Measurements from ENCODE around the gene KRTAP5-10. TPM values are rescaled to one million over a fixed set of nuclear protein-coding genes. Genes with fewer than 3 reads are reported as not detected.
"Not testable (repeated sequence)": the region's sequence is repeated elsewhere in the genome, so short reads cannot be mapped to it uniquely, and the experiment has no call there.

KRTAP5-10 gene
- total and polyA plus RNA-seq, 8 donors, result 0.14 to 0.27 TPM; not detected in 6

- H3K27me3 ChIP-seq, result no peaks in the 10 kb centered on the region
- TF ChIP-seq CTCF (IDR thresholded peaks at IDR 0.05), result no peak
- no peaks in the 10 kb centered on the region for H3K4me1 ChIP-seq
- no peak overlapping the region for H3K4me3 ChIP-seq
- intact Hi-C loops (cut with DNase I), result no loop called here
- H3K36me3 ChIP-seq, result no peaks in the 10 kb centered on the region
- ATAC-seq (no peak), DNase-seq (no peak)
- no peak overlapping the region for H3K27ac ChIP-seq
- H3K9me3 ChIP-seq, result no peaks in the 10 kb centered on the region
Measured at GRCh38 chr11:71572811-71573210, 7.4 kb downstream of the KRTAP5-10 start.

- ATAC-seq (no peak), DNase-seq (no peak)
- H3K4me3 ChIP-seq, result no peak overlapping the region
- no peaks in the 10 kb centered on the region for H3K4me1 ChIP-seq
- intact Hi-C loops (cut with DNase I), result no loop called here
- H3K27me3 ChIP-seq, result no peaks in the 10 kb centered on the region
- H3K27ac ChIP-seq, result no peak overlapping the region
- no peak for TF ChIP-seq CTCF (IDR thresholded peaks at IDR 0.05)
- H3K36me3 ChIP-seq, result no peaks in the 10 kb centered on the region
- no peaks in the 10 kb centered on the region for H3K9me3 ChIP-seq
Measured at GRCh38 chr11:71574418-71574817, 9.1 kb downstream of the KRTAP5-10 start.

- intact Hi-C loops (cut with DNase I), result no loop called here
- ATAC-seq (no peak), DNase-seq (no peak)
- no peak overlapping the region for H3K4me3 ChIP-seq
- H3K27ac ChIP-seq, result no peak overlapping the region
- H3K27me3 ChIP-seq, result no peaks in the 10 kb centered on the region
- no peak for TF ChIP-seq CTCF (IDR thresholded peaks at IDR 0.05)
- no peaks in the 10 kb centered on the region for H3K36me3 ChIP-seq
- no peaks in the 10 kb centered on the region for H3K9me3 ChIP-seq
- H3K4me1 ChIP-seq, result peaks cover 0 to 6% of the 10 kb centered on the region in 2 donors
Measured at GRCh38 chr11:71575723-71576424, 10.5 kb downstream of the KRTAP5-10 start.

- H3K4me1 ChIP-seq; DNase-seq; intact Hi-C loops (cut with DNase I); H3K27ac ChIP-seq; ATAC-seq; H3K4me3 ChIP-seq; H3K36me3 ChIP-seq; H3K9me3 ChIP-seq; H3K27me3 ChIP-seq: not testable (repeated sequence)
Measured at GRCh38 chr11:71576688-71577465, 11.5 kb downstream of the KRTAP5-10 start.

GRCh38 chr11:71577469-71578004 lies 12.2 kb downstream of the KRTAP5-10 start:
- intact Hi-C loops (cut with DNase I), result no loop called here
- H3K27ac ChIP-seq, result no peak overlapping the region
- no peak for ATAC-seq
- H3K36me3 ChIP-seq, result no peaks in the 10 kb centered on the region
- H3K4me1 ChIP-seq, result peaks cover 0 to 6% of the 10 kb centered on the region in 2 donors
- DNase-seq, result no peak
- H3K27me3 ChIP-seq, result no peaks in the 10 kb centered on the region
- no peaks in the 10 kb centered on the region for H3K9me3 ChIP-seq
- no peak overlapping the region for H3K4me3 ChIP-seq
- TF ChIP-seq CTCF (IDR thresholded peaks at IDR 0.05), result no peak

GRCh38 chr11:71579513-71579912 lies 14.2 kb downstream of the KRTAP5-10 start:
- not testable (repeated sequence) for H3K4me1 ChIP-seq

More at GRCh38 chr11:71579513-71579912, 14.2 kb downstream of the KRTAP5-10 start:
- H3K4me3 ChIP-seq; H3K27ac ChIP-seq; H3K9me3 ChIP-seq; H3K27me3 ChIP-seq; ATAC-seq; DNase-seq; intact Hi-C loops (cut with DNase I); H3K36me3 ChIP-seq: not testable (repeated sequence)

Data from left lung (tissue), 10 donors.